Vagina (tissue), 2 donors: ENCODE measurements around the gene ADO. TPM values are rescaled to one million over a fixed set of nuclear protein-coding genes. Genes with fewer than 3 reads are reported as not detected.

ENCODE experiments used
- DNase-seq, 2 donors: peaks; one replicate each; pipeline ENCODE4 v3.0.0-alpha.2; 2017; ENCODE audit errors: extremely low spot score in 2 of 2
- H3K27ac ChIP-seq: fragments of 200-600 bp; sonication (generic); one replicate; pipeline ENCODE4 v1.5.1; 2019
- H3K27me3 ChIP-seq: fragments of 200-600 bp; sonication (generic); one replicate; pipeline ENCODE4 v1.5.1; 2019
- H3K36me3 ChIP-seq, 2 donors: fragments of 200-600 bp; sonication (generic); one replicate each; pipeline ENCODE4 v1.5.1; 2017 to 2019
- H3K4me1 ChIP-seq: fragments of 200-600 bp; sonication (generic); one replicate; pipeline ENCODE4 v1.5.1; 2019
- H3K4me3 ChIP-seq, 2 donors: fragments of 200-600 bp; sonication (generic); 1 replicate in 1 of 2; 2 replicates in 1 of 2; pipeline ENCODE4 v1.5.1; 2016 to 2019
- H3K9me3 ChIP-seq: fragments of 200-600 bp; sonication (generic); one replicate; pipeline ENCODE4 v1.5.1; 2019
- POLR2A ChIP-seq, 2 donors: fragments of 450-650 bp; IDR thresholded peaks; one replicate each; pipeline ENCODE4 v1.6.1; 2017; ENCODE audit warnings: antibody characterized with exemption in 2 of 2, mild to moderate bottlenecking in 2 of 2, moderate library complexity in 2 of 2
- POLR2AphosphoS5 ChIP-seq, 2 donors: sonication (generic); formaldehyde crosslinking; IDR thresholded peaks; one replicate each; pipeline ENCODE4 v1.9.0; 2017; ENCODE audit warnings: antibody characterized with exemption in 2 of 2, mild to moderate bottlenecking in 2 of 2, low read depth in 1 of 2; ENCODE audit not compliant: insufficient read depth in 1 of 2
- intact Hi-C: fragments of 100-400 bp; cut with DNase I; formaldehyde crosslinking; loops from one replicate; pipeline ENCODE4 v1.15.1; 2023
- total RNA-seq: library from RNA; depleted of rRNA; stranded (reverse); fragments of >200 nt; gene quantifications from one replicate; pipeline ENCODE4 v1.2.3, GENCODE V29; 2016
- TF ChIP-seq, protein P1 (sequence below), 3 experiments: fragments of 450-650 bp in 2 of 3; fragments of 200-600 bp in 1 of 3; sonication (generic) in 1 of 3; IDR thresholded peaks; one replicate each; pipeline ENCODE4 v1.5.1; 2017 to 2019; ENCODE audit warnings: antibody characterized with exemption in 3 of 3, mild to moderate bottlenecking in 2 of 3, moderate library complexity in 2 of 3

ADO gene
- total RNA-seq, 1 donor from 2014 or later = 17.2 TPM

DNA sequence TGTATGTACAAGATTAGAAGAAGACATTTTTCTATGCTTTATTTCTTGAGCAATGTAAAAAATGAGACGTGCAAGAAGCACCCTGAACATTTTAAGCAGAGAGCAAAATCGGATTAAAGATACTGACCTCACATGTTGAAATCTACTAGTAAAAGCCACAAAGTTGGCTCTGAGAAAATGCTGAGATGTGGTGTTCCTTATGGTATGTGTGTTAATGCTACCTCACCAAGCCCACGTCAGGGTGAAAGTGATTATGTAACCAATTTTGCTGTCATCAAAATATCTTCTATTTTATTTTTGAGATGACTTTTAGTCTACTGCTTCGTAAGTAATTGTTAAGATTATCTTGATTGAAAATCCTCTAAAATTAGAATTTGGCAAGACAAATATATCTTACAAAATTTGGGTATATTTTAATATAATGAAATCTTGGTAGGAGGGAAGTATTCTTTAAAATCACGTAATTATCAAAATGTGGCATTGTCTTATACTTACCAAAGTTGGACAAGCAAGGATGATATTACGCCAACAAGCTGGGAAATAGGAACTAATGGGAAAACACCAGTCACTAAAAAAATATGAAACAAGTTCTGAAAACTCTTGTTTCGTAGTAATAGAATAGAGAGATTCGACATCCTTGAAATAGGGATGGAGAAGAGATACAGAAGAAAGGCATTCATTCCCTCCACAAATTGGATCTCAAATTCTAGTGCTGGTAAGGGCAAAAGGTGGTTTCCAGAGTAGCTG lies 5.8 kb downstream of the ADO start:
- no peak overlapping the region for H3K4me3 ChIP-seq
- H3K36me3 ChIP-seq = no peaks in the 10 kb centered on the region
- TF ChIP-seq, protein P1, sequence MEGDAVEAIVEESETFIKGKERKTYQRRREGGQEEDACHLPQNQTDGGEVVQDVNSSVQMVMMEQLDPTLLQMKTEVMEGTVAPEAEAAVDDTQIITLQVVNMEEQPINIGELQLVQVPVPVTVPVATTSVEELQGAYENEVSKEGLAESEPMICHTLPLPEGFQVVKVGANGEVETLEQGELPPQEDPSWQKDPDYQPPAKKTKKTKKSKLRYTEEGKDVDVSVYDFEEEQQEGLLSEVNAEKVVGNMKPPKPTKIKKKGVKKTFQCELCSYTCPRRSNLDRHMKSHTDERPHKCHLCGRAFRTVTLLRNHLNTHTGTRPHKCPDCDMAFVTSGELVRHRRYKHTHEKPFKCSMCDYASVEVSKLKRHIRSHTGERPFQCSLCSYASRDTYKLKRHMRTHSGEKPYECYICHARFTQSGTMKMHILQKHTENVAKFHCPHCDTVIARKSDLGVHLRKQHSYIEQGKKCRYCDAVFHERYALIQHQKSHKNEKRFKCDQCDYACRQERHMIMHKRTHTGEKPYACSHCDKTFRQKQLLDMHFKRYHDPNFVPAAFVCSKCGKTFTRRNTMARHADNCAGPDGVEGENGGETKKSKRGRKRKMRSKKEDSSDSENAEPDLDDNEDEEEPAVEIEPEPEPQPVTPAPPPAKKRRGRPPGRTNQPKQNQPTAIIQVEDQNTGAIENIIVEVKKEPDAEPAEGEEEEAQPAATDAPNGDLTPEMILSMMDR (IDR thresholded peaks at IDR 0.05) = no peak
- TF ChIP-seq POLR2A (IDR thresholded peaks at IDR 0.05) (no peak), POLR2AphosphoS5 (IDR thresholded peaks at IDR 0.05; ENCODE audit: insufficient read depth in 1 of 2, low read depth in 1 of 2) (no peak)

DNA sequence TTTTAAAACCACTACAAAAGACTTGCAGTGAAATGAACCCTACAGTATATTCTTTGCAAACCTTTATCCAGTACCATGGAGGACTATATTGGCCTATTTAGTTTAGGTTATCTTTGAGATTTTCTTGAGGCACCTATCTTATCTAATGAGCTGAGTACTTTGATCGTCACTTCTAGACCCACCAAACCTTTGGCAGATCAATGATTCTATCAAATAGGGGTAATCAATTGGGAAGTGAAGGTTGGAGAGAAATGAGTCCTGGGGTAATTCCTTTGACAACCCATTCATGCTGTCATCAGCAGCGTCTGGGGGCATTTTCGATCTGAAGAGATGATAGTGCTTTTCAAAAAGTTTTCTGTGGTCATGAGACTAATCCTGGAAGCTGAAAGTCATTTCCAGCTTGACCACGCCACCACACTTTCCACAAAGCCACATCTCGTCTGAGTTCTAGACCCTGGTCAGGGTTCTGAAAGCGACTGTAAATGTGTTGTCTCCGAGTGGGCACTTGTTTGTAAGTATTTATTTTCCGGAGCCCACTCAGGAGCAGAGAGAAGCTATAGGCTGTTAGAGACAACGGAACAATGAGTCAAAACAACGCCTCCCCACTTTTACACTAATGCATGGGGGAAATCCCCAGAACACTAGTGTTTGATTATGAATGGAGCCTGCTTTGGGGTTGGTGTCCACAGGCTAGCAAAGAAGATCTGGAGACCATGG lies 6.8 kb downstream of the ADO start:
- Histone ChIP-seq H3K27me3 (no peaks in the 10 kb centered on the region), H3K4me1 (peaks cover 38% of the 10 kb centered on the region), H3K27ac (no peak overlapping the region), H3K36me3 (no peaks in the 10 kb centered on the region), H3K4me3 (no peak overlapping the region), H3K9me3 (no peaks in the 10 kb centered on the region)
- TF ChIP-seq POLR2AphosphoS5 (IDR thresholded peaks at IDR 0.05; ENCODE audit: insufficient read depth in 1 of 2, low read depth in 1 of 2) = no peak
- no peak for TF ChIP-seq POLR2A (IDR thresholded peaks at IDR 0.05)
- TF ChIP-seq, protein P1 (IDR thresholded peaks at IDR 0.05) = no peak
- no peak for DNase-seq
- intact Hi-C loops = no loop called here

More for the DNA sequence above, 5.8 kb downstream of the ADO start:
- no peaks in the 10 kb centered on the region for H3K9me3 ChIP-seq
- H3K27ac ChIP-seq = no peak overlapping the region
- intact Hi-C loops = no loop called here
- no peak for DNase-seq
- no peaks in the 10 kb centered on the region for H3K27me3 ChIP-seq
- peaks cover 40% of the 10 kb centered on the region for H3K4me1 ChIP-seq

DNA sequence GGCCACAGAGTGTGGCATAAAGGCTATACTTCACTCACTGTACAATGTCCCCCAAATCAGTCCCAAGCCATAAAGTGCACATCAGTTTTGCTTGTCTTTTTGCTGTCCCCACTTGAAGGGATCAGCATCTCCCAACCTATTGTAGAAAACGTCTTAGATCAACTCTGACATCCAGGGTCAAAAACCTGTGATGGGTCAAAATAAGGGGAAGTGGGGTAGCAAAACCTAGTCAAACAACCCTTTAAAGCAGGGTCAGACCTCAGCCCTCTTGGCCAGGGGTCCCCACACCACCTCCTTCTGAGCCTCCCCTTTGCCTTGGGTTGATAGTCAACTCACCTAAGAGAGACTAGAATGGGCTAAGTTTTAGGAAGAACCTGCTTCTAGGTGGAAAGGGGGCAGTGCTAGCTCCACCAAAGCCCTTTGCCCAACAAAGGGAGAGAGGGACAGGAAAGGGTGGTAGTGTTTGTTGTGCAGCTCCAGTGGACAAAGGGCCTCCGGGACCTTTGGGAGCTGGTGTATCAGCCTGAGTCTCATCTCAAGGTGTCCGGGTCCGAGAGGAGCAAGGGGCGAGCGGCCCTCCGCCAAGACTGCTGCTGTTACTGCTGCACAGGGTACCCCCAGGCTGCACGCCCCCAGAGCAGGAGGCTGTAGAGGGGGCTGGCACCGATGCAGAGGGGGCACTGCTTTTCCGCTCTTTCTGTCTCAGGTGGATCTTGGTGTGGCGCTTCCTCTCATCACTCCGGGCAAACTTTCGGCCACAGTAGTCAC lies 8.3 kb downstream of the ADO start:
- Histone ChIP-seq H3K36me3 (no peaks in the 10 kb centered on the region), H3K4me3 (no peak overlapping the region), H3K27me3 (no peaks in the 10 kb centered on the region), H3K27ac (no peak overlapping the region), H3K4me1 (peaks cover 31% of the 10 kb centered on the region), H3K9me3 (no peaks in the 10 kb centered on the region)
- DNase-seq = no peak
- TF ChIP-seq, protein P1 (IDR thresholded peaks at IDR 0.05) = no peak
- TF ChIP-seq POLR2A (IDR thresholded peaks at IDR 0.05) (no peak), POLR2AphosphoS5 (IDR thresholded peaks at IDR 0.05; ENCODE audit: insufficient read depth in 1 of 2, low read depth in 1 of 2) (no peak)
- intact Hi-C loops = no loop called here

DNA sequence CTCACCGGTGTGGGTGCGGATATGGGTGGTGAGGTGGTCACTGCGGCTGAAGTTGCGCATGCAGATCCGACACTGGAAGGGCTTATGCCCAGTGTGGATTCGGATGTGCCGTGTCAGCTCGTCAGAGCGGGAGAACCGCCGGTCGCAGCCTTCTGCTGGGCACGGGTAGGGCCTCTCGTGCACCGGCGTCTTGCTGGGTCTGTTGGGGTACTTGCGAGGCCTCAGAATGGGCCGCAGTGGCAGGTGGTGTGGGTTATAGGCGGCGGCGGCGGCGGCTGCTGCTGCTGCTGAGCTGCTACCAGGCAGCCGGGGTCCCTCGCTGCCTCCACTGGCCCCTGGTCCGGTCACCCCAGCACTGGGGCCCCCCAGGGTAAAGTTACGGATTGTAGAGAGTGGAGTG lies 8.9 kb downstream of the ADO start:
- Histone ChIP-seq H3K4me1 (peaks cover 31% of the 10 kb centered on the region), H3K4me3 (no peak overlapping the region), H3K9me3 (no peaks in the 10 kb centered on the region), H3K27me3 (no peaks in the 10 kb centered on the region), H3K27ac (no peak overlapping the region), H3K36me3 (no peaks in the 10 kb centered on the region)
- TF ChIP-seq POLR2AphosphoS5 (IDR thresholded peaks at IDR 0.05; ENCODE audit: insufficient read depth in 1 of 2, low read depth in 1 of 2) = no peak
- no peak for TF ChIP-seq POLR2A (IDR thresholded peaks at IDR 0.05)
- TF ChIP-seq, protein P1 (IDR thresholded peaks at IDR 0.05) = no peak
- DNase-seq = no peak
- intact Hi-C loops = no loop called here
